Left renal cortex interstitium (tissue), 4 donors: Measurements from ENCODE around the gene TMEM59L. TPM values are rescaled to one million over a fixed set of nuclear protein-coding genes. Genes with fewer than 3 reads are reported as not detected.

Experiments used
- DNase-seq, 4 donors: peaks; one replicate each; pipeline ENCODE4 v3.0.0-alpha.2; 2013; ENCODE audit warnings: low read depth in 4 of 4, low spot score in 2 of 4, missing footprints in 1 of 4
- polyA plus RNA-seq, 4 donors: library from polyadenylated mRNA; unstranded; fragments of 120-200 nt; gene quantifications; one replicate each; pipeline ENCODE4 v1.2.1, GENCODE V29; 2013; ENCODE audit not compliant: insufficient read length in 4 of 4

The TMEM59L gene
- polyA plus RNA-seq, 4 donors = 2.3 to 4.1 (median 3.7) TPM

GRCh38 chr19:18655173-18655844, 42.6 kb downstream of the TMEM59L start:
- no peak for DNase-seq

DNA sequence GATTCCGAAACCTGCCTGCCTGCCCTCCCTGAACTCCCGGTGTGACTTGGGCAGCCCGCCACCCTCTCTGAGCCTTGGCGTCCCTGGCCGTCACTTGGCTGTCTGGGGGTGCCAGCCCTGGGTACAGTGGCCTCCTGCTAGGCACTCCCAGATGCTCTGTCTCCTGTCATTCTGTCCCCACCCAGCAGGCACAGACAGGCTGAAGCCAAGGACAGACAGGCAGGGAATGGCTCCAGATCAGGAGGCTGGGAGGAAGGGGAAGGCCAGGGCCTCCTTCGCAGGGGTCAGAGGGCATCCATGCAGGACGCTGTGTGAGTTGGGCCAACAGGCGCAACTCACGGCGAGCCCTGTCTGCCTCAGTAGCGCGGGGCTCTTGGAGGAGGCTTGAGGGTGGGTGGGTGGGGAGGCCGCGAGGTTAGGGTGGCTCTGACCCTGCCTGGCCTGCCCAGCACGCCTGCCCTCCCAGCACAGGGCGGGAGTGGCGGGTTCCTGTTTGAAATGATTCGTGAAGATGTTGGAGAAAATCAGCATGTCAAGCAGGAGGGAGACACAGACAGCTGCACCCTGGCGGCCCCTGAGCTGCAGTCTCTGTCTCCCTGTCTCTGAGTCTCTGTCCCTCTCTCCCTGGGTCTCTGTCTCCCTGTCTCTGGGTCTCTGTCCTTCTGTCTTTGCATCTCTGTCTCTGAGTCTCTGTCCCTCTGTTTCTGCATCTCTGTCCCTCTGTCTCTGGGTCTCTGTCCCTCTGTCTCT, 43.8 kb downstream of the TMEM59L start:
- no peak for DNase-seq

GRCh38 chr19:18657590-18658365, 45.1 kb downstream of the TMEM59L start:
- DNase-seq = no peak

DNA sequence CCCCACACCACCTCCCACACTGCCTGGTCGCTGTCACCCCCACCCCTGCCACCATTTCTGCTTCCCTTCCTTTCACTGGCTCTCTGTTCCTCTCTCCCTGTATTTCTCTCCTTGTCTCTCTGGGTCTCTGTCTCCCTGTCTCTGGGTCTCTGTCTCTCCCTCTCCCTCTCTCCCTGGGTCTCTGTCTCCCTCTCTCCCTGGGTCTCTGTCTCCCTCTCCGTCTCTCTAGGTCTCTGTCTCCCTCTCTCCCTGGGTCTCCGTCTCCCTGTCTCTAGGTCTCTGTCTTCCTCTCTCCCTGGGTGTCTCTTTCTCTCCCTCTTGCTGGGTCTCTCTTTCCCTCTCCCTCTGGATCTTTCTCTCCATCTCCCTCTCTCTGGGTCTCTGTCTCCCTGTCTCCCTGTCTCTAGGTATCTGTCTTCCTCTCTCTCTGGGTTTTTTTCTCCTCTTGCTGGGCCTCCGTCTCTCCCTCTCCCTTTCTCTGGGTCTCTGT, 45.7 kb downstream of the TMEM59L start:
- DNase-seq = no peak

DNA sequence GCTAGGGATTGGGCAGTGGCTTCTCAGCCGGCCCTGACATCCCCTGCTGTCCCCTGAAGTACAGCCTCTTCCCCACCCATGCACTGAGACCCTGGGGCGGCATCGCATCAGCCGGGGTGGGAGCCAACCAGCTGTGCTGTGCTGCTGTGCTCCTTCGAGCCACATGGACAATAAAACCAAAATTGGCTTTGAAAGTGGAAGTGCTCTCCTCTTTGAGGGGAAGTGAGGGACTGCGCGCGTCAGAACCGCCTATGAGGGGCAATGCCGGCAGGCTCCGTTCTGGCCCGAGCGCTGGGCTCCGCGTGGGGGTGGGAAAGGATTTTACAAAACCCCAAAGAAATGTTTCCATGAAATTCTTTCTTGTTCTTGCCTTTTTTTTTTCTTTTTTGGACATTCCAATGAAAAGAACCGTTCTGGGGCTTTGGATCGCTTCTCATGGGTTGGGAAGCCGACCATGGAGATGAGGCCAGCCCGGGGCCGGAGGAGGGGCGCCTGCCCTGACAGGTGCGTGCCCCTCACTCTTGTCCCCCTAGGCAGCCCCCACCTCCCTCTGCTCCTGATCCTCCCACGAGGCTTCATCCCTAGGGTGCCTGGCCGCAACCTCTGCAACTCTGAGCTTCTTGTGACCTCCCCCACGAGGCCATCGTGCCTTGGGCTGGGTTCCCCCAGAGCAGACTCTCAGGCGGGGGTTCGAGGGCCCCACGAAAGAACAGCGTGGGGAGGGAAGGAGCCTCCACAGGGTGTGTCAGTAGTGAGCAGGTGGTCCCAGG, 46.8 kb downstream of the TMEM59L start:
- DNase-seq = no peak

- DNase-seq = no peak
Measured at GRCh38 chr19:18660051-18660910, 47.6 kb downstream of the TMEM59L start.

DNA sequence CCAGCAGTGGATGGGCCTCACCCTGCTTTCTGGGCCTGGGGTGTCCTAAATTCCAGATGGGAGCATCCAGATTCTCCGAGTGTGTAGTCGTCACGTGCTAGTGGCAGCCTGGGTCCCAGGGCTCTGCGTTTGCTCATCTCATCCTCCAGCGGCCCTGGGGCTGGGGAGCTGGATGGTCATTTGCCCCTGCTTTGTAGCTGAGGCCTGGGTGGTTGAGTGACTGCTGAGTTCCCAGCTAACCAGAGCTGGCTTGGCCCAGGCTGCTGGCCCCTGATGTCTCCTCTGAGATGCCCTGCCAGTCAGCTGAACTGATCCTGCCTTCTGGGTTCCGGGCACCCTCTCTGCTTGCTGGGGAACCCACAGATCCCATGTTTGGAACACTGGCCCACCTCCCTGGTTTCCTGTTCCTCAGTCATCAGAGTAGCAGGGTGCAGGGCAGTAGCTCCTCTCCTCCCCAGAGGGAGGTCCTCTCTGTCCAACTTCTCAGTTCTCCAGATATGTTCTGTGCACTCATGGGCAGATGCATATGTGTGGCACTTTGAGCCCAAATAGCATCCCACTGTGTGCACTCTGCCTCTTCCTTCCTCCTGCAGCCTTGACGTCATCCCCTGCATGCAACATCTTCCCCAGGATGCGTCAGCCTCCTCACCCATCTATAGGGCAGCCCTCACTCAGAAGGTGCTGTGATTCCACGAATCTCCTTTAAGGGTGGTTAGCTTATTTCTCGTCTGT, 48.4 kb downstream of the TMEM59L start:
- no peak for DNase-seq

DNA sequence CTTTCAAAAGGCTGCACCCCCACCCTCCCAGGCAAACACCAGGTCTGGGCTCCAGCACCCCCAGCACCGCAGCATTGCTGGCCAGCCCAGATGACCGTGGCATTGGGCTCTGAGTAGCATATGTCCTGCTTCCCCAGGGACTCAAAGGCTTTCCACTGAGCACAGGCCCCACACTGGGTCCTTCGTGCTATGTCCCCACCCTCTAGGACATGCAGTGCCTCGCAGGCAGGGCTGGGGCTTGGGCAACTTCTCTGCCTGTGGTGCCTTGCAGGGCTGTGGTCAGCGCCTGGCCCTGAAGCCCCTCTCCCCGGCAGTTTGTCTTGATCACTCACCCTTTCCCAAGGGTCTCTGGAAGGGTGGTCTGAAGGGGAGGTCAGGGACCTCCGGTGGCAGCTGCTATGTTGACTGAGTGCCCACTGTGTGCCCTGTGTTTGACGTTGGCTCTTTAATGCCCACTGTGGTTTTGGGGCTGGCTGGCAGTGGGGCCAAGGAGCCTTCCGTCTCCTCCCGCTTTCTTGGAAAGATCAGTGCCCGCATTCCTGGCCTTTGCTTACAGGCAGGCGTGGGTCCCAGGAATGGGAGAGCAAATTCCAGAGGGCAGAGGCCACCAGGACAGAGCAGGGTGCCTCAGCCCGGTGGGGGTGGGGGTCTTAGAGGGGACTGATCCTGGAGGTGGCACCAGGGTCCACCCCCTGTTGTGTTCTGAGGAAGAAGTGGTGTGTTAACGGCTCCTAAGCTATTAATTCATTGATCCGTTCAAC, 50.5 kb downstream of the TMEM59L start:
- DNase-seq = no peak

GRCh38 chr19:18663940-18664530, 51.4 kb downstream of the TMEM59L start:
- no peak for DNase-seq

GRCh38 chr19:18665771-18666202, 53.1 kb downstream of the TMEM59L start:
- no peak for DNase-seq

- no peak for DNase-seq
Measured at GRCh38 chr19:18666317-18666716, 53.6 kb downstream of the TMEM59L start.

GRCh38 chr19:18666784-18667183, 54.1 kb downstream of the TMEM59L start:
- DNase-seq = no peak

DNA sequence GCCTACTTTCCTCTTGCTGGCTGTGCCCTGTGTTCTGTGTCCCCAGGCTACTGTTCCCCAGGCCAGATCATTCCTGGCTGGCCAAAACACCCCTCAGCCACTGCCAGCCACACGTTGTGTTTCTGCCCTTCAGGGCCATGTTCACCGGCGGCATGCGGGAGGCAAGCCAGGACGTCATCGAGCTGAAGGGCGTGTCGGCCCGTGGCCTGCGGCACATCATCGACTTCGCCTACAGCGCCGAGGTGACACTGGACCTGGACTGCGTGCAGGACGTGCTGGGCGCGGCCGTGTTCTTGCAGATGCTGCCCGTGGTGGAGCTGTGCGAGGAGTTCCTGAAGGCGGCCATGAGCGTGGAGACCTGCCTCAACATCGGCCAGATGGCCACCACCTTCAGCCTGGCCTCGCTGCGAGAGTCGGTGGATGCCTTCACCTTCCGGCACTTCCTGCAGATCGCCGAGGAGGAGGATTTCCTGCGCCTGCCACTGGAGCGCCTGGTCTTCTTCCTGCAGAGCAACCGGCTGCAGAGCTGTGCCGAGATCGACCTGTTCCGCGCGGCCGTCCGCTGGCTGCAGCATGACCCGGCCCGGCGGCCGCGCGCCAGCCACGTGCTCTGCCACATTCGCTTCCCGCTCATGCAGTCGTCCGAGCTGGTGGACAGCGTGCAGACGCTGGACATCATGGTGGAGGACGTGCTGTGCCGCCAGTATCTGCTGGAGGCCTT, 55.0 kb downstream of the TMEM59L start:
- no peak for DNase-seq

DNA sequence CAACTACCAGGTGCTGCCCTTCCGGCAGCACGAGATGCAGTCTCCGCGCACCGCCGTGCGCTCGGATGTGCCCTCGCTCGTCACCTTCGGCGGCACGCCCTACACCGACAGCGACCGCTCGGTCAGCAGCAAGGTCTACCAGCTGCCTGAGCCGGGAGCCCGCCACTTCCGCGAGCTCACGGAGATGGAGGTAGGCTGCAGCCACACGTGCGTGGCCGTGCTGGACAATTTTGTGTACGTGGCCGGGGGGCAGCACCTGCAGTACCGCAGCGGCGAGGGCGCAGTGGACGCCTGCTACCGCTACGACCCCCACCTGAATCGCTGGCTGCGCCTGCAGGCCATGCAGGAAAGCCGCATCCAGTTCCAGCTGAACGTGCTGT, 55.6 kb downstream of the TMEM59L start:
- no peak for DNase-seq

- no peak for DNase-seq
Measured at GRCh38 chr19:18668744-18669523, 56.3 kb downstream of the TMEM59L start.

GRCh38 chr19:18669524-18669817, 56.8 kb downstream of the TMEM59L start:
- no peak for DNase-seq

GRCh38 chr19:18669883-18670282, 57.2 kb downstream of the TMEM59L start:
- no peak for DNase-seq
